GM13977 (cell line): ENCODE results near the gene MXRA8.

Experiments
- DNase-seq: peaks from one replicate; pipeline ENCODE4 v3.0.0; 2012; ENCODE audit warnings: low spot score
- in situ Hi-C: fragments of 300-500 bp; cut with MboI; formaldehyde crosslinking; loops from one replicate; pipeline ENCODE4 v1.12.0; 2022; ENCODE audit warnings: low sequenced_read_pairs, low pct_unique_long_range_greater_than_20kb, mixed read lengths, inconsistent platforms; ENCODE audit not compliant: unreplicated experiment
- TF ChIP-seq, protein P1 (sequence below): IDR thresholded peaks from 2 replicates; pipeline ENCODE4 v1.5.1; 2012; ENCODE audit warnings: mild to moderate bottlenecking, control low read depth; ENCODE audit not compliant: insufficient read depth; ENCODE audit errors: extremely low read depth, missing control alignments

Gene MXRA8

DNA sequence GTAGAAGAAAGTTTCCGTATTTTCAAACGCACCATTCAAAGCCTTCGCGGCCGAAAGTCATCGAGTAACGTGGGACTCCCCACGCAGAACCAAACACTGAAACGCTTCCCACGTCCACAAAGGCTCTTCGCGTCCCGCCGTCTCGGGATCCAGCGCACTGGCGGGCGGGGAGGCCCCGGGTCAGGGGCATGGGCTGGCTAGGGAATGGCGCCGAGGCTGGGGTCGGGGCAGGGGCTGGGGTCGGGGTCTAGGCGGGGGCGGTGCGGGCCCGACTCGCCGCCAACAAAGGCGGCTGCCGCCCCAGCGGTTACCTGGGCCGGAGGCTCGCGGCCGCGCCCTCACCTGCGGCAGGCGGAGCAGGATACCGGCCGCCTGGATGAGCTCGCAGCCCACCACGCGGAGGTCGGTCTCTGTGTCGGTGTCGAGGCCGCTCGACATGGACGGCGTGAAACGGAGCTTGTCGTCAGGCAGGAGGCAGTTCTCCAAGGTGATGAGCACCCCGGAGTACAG lies 40.4 kb upstream of the MXRA8 start:
- no peak for DNase-seq
- in situ Hi-C loops, result no loop called here

DNA sequence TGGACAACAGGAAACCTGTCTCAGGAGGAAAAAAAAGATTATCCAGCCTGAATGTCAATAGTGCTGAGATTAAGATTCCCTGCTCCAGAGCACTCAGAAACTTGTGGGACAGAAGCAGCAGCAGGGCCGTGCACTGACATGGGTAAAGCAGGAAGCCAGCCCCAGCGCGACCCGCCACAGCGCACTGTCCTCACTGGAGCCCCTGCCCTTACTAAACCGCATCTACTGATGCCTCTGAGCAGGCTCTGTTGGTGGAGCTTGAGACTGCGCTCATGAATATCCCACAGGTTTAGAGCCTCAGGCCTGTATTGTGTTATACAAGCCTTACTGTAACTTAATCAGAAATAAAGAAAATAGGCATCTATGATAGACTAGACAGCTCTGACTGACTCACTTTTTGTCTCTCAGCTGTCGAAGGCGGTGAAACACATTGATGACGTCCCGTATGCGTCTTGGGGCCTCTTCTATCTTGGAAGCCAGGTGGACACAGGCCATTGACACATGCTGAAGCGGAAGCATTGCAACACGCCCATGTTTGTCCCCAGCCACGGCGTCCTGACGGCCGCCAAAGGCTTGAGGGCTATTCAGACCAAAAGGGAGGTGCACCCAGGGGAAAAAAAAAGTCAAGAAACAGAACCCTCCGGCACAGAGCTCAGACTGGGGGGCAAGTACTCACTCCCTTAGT lies 39.6 kb upstream of the MXRA8 start:
- in situ Hi-C loops, result no loop called here
- no peak for DNase-seq
- TF ChIP-seq, protein P1, sequence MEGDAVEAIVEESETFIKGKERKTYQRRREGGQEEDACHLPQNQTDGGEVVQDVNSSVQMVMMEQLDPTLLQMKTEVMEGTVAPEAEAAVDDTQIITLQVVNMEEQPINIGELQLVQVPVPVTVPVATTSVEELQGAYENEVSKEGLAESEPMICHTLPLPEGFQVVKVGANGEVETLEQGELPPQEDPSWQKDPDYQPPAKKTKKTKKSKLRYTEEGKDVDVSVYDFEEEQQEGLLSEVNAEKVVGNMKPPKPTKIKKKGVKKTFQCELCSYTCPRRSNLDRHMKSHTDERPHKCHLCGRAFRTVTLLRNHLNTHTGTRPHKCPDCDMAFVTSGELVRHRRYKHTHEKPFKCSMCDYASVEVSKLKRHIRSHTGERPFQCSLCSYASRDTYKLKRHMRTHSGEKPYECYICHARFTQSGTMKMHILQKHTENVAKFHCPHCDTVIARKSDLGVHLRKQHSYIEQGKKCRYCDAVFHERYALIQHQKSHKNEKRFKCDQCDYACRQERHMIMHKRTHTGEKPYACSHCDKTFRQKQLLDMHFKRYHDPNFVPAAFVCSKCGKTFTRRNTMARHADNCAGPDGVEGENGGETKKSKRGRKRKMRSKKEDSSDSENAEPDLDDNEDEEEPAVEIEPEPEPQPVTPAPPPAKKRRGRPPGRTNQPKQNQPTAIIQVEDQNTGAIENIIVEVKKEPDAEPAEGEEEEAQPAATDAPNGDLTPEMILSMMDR, result no peak

More for the DNA sequence above, 40.4 kb upstream of the MXRA8 start:
- TF ChIP-seq, protein P1, result no peak

DNA sequence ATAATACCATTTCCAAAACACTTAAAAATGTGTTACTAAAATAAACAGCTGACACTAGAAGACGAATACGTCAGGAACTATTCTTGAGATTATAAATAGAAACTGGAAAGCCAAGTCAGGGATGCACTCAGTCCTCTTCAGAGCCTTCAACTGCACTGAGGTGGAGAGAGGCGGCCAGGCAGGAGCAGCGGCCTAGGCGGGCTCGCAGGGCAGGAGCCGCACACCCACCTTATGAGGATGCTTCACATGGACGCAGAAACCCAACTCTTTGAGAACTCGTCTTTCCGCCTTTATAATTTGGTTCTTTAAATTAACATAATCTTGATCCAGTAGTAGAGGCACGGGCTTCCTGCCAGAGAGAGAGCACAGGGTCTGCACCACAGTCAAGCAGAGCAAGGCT lies 36.8 kb upstream of the MXRA8 start:
- in situ Hi-C loops, result no loop called here
- no peak for DNase-seq
- TF ChIP-seq, protein P1, result no peak

DNA sequence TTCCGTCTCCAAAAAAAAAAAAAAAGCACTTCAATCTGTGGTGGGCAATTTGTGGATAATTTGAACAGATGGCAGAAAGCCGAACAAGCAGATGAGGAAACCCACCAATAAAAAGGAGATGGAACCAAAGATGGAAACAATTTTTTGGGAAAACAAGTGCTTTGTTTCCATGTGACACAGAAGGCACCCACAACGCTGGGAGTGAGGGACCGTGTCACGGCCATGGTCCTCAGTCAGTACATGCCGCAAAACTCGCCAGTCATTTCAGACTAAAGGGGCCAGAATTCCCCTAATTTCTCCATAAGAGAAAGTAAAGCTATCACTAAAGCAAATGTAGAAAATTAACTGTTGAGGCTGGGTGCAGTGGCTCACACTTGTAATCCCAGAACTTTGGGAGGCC lies 35.8 kb upstream of the MXRA8 start:
- TF ChIP-seq, protein P1, result no peak
- in situ Hi-C loops, result no loop called here
- no peak for DNase-seq

DNA sequence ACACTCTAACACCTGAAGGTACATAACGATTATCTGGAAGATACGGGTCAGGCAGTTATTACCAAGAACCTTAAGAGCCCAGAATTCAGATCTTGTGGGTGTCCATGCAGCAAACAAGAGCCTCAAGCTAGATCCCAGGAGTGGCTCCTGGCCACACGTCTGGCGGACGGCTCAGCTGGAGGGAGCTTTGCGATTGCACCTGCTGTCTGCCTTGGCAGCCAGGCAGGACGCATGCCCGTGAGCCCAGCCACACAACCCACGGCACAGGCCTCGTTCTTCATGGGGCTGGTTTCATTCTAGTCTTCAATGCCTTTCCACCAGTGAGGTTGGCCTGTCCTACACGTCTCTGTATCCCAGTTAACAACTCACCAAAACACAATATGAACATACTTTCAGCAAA lies 35.1 kb upstream of the MXRA8 start:
- DNase-seq, result no peak
- in situ Hi-C loops, result no loop called here
- TF ChIP-seq, protein P1, result no peak

DNA sequence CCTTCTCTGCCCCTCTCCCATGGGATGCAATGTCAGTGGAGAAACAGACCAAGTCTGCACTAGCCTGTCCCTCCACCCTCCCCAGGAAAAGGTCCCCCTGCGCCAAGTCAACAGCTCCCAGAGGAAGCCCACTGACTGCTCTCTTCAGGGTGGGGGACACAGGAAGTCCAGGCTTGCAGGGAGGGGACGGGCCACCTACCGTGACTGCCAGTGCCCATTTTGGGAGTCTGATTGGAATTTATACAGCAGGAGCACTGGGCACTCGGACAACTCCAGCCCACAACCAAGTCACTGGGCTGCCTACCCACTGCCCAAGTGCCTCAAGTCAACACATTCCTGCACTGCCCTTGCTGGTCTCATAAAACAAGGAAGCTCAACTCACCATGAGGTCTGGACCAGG lies 34.7 kb upstream of the MXRA8 start:
- no peak for DNase-seq
- TF ChIP-seq, protein P1, result no peak
- in situ Hi-C loops, result no loop called here

DNA sequence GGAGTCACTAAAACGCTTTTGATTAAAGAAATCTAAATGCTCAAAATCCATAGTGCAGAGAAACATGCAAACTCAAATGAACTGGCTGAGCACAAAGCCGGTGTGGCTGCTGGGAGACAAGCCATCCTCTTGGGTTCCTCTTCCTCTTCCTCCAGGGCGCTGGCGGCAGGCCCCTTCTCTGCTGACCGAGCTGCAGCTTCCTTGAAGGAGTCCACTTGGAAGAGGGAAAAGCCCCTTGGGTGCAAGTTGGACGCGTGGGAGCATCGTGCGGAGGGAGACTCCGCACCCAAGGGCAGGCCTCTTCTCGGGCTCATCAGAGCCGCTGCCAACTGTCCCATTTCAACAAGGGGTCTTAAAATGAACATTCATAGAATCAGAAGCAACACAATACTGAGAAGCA lies 32.9 kb upstream of the MXRA8 start:
- in situ Hi-C loops, result no loop called here
- no peak for DNase-seq
- TF ChIP-seq, protein P1, result no peak
